Retinal pigment epithelial cell (primary cell): Measurements from ENCODE around the gene GABRG3.

Experiments used
- DNase-seq: peaks from one replicate; pipeline ENCODE4 v3.0.0-alpha.2; 2010; ENCODE audit warnings: low read depth
- H3K4me3 ChIP-seq: 2 replicates; pipeline ENCODE4 v1.5.1; 2011; ENCODE audit warnings: mild to moderate bottlenecking, low read length, control low read depth, moderate library complexity
- CTCF ChIP-seq: conservative IDR thresholded peaks from 2 replicates; pipeline ENCODE4 v1.5.1; 2011; ENCODE audit warnings: low read depth, low read length, control low read depth, inconsistent platforms

The GABRG3 gene

DNA sequence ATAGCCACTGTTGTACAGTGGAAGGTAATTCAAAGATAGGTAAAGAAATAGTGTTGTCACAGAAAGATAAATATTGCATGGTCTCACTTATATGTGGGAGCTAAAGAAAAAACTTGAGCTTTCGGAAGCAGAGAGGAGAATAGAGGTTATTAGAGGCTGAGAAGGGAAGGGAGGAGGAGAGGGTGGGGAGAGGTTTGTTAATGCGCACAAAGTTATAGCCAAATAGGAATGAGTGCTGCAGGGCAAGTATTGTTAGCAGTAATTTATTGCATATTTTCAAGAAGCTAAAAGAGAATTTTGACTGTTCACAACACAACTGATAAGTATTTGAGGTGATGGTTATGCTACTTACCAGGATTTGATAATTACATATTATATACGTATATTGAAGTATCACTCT, 154.2 kb downstream of the GABRG3 start:
- no peak for DNase-seq
- TF ChIP-seq CTCF: no peak
- H3K4me3 ChIP-seq: no peak overlapping the region

DNA sequence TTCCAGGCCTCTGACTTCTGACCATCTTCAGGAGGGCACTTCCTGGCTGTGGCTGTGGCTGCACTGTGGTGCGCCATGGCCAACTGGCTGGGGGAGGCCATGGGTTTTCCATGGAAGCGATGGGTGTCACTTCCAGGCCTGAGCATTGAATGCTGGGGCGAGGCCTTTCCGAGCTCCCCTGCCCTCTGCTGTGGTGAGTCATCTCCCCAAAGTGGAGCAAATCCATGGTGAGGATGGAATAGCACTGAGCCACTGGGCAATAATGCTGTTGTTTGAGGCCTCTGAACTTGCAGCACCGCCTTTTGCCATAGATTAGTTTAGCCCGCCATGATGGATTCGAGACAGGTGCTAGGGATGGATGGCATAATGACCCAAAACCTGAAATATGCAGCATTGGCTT, 155.5 kb downstream of the GABRG3 start:
- no peak for TF ChIP-seq CTCF

DNA sequence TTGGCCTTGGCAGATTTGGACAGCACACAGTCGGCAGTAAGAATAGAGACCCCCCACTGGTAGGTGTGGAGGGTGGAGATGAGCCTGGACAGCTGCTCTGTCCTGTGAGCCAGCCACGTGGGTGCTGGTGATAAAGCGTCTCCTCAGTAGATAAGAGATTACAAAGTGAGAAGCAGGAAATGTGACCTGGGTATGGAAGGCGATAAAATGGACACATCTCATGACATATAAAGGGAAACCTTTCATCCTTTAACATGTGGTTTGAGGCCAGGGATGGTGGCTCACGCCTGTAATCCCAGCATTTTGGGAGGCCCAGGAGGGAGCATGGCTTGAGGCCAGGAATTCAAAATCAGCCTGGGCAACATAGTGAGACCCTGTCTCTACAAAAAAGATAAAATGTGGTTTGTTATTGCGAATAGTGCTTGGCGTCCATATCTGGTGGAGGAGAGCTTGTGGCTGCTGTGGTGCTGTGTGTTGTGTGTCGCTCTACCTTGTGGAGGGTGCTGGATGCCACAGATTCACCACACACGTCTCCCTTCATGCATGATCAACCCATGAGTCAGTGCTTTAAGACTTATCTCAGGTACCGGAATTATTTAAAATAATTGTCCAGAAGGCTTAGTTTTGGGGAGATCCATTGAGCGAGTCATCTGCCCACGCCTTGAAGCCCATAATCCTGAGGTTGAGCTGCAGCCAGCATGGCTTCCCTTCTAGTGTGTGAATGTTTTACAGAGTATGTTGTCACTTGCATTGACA, 157.0 kb downstream of the GABRG3 start:
- DNase-seq: no peak
- H3K4me3 ChIP-seq: no peak overlapping the region
- TF ChIP-seq CTCF: no peak

More for the DNA sequence above, 155.5 kb downstream of the GABRG3 start:
- no peak overlapping the region for H3K4me3 ChIP-seq
- no peak for DNase-seq

GRCh38 chr15:27133249-27133648, 162.3 kb downstream of the GABRG3 start:
- DNase-seq: no peak
- no peak overlapping the region for H3K4me3 ChIP-seq
- TF ChIP-seq CTCF: no peak

DNA sequence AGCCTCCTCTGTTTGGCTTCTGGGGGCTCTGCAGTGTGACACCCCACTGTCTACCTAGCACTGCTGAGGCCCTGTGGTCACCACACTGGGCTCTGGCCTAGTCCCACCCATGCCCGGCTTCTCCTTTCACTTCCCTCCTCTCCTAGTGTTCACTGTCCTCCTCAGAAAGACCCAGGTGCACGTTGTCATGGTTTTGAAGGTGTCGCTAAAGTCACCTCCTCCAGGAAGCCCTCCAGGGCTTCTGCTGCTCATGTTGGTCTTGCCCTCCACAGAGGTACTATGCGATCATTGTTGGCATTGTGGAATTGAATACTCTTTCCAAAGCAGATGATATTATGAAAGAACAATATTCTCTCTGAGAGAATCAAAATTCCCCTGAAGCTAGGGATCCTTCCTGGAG, 163.5 kb downstream of the GABRG3 start:
- no peak overlapping the region for H3K4me3 ChIP-seq
- no peak for DNase-seq
- TF ChIP-seq CTCF: no peak

- DNase-seq: no peak
- no peak for TF ChIP-seq CTCF
- H3K4me3 ChIP-seq: no peak overlapping the region
Measured at GRCh38 chr15:27135151-27135550, 164.2 kb downstream of the GABRG3 start.

- no peak overlapping the region for H3K4me3 ChIP-seq
- TF ChIP-seq CTCF: no peak
- no peak for DNase-seq
Measured at GRCh38 chr15:27137127-27137526, 166.1 kb downstream of the GABRG3 start.
